H1 (cell line): ENCODE data around the gene SIRT6. TPM values are rescaled to one million over a fixed set of nuclear protein-coding genes. Genes with fewer than 3 reads are reported as not detected.

Experiments
- CBX5 ChIP-seq: fragments of 300-800, 300-1000 bp; sonication (generic); IDR thresholded peaks from 2 replicates; pipeline ENCODE4 v1.7.1; 2016; ENCODE audit warnings: antibody characterized with exemption, low read length, low read depth
- NRF1 ChIP-seq: IDR thresholded peaks from 2 replicates; pipeline ENCODE4 v1.6.1; 2011; ENCODE audit warnings: mild to moderate bottlenecking, low read depth, low read length, improper control_type of control experiment
- POU5F1 ChIP-seq: IDR thresholded peaks from 2 replicates; pipeline ENCODE4 v1.6.1; 2011; ENCODE audit warnings: low read depth, mild to moderate bottlenecking, low read length, moderate library complexity
- polyA plus RNA-seq, 7 experiments: library from polyadenylated mRNA; depleted of rRNA in 3 of 7; stranded (reverse) in 5 of 7; unstranded in 2 of 7; fragments of >200 nt in 5 of 7; fragments of 200-250 nt in 2 of 7; gene quantifications; 1 replicate in 5 of 7; 2 replicates in 1 of 7; 4 replicates in 1 of 7; pipeline versions ENCODE4 v1.2.1 to v1.2.3, GENCODE V29; 2011 to 2013; ENCODE audit warnings: missing spikeins in 2 of 7, mixed read lengths in 2 of 7
- total RNA-seq: library from RNA; stranded (reverse); fragmentation: NEBNext Ultra II Directional; extraction: Animal tissue kit (Norgen Biotek cat#: 25700); gene quantifications from 2 replicates; pipeline ENCODE4 v1.2.1, GENCODE V29; 2021

The SIRT6 gene
- total and polyA plus RNA-seq, 2 of the 8 experiments (the other 6 are each of a cell fraction or from before 2014, with no cell fraction given) = 25.2 to 27.0 TPM

GRCh38 chr19:4186087-4186993, 4.0 kb upstream of the SIRT6 start (continued):
- TF ChIP-seq NRF1 (no peak), CBX5 (no peak), POU5F1 (no peak)
